ENCODE results near the gene CHRDL2. TPM values are rescaled to one million over a fixed set of nuclear protein-coding genes. Genes with fewer than 3 reads are reported as not detected.
A peak's percentile ranks its signal among the peaks of the same experiment; 100 is the strongest.

Gene CHRDL2
- total RNA-seq, 1 donor from 2014 or later, result not detected

DNA sequence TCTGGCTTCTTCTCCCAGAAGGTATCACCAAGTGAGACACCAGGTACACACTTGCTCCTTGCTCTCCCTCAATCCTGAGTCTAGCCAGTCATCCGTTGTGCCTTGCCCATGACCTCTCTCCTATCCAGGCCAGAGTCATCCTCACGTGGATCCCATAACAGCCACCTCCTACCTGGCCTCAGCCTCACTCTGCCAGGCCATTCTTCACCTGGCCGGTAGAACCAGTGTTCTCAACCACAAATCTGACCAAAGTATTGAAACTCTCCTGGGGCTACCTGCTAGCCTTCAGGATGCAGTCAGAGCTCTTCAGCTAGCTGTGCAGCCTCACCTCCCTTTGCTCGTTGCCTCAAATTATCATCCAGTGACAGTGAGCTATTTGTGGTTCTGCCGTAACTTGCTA lies 37.7 kb downstream of the CHRDL2 start:
- H3K27me3 ChIP-seq (ENCODE audit: control insufficient read depth, insufficient read depth, low read length), result no peaks in the 10 kb centered on the region
- H3K4me3 ChIP-seq (ENCODE audit: low read depth, low read length), result no peak overlapping the region
- FAIRE-seq (no peak), DNase-seq (ENCODE audit: low read depth) (no peak)
- H3K36me3 ChIP-seq (ENCODE audit: control insufficient read depth, insufficient read depth, low read length), result no peaks in the 10 kb centered on the region
- TF ChIP-seq, protein P1, sequence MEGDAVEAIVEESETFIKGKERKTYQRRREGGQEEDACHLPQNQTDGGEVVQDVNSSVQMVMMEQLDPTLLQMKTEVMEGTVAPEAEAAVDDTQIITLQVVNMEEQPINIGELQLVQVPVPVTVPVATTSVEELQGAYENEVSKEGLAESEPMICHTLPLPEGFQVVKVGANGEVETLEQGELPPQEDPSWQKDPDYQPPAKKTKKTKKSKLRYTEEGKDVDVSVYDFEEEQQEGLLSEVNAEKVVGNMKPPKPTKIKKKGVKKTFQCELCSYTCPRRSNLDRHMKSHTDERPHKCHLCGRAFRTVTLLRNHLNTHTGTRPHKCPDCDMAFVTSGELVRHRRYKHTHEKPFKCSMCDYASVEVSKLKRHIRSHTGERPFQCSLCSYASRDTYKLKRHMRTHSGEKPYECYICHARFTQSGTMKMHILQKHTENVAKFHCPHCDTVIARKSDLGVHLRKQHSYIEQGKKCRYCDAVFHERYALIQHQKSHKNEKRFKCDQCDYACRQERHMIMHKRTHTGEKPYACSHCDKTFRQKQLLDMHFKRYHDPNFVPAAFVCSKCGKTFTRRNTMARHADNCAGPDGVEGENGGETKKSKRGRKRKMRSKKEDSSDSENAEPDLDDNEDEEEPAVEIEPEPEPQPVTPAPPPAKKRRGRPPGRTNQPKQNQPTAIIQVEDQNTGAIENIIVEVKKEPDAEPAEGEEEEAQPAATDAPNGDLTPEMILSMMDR (IDR thresholded peaks at IDR 0.05; ENCODE audit: insufficient read depth, low read length, severe bottlenecking), result no peak

DNA sequence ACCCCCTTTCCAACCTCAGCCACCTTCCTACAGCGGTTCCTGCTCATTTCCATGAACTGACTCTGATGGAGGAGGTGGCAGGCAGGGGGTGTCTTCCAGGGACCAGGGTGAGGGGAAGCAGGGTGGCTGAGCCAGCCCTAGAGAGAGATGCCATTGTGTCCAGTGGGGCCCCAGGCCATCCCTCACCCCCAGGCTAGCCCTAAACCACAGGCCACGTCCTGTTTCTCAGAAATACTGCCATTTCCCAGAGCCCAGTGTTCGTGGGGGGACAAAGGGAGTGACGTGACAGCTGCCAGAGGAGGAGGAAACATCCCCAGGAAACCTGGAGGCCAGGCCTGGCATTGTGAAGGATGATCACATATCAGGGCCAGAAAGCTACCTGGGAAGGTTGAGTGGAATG lies 39.5 kb downstream of the CHRDL2 start:
- Histone ChIP-seq H3K36me3 (ENCODE audit: control insufficient read depth, insufficient read depth, low read length) (no peaks in the 10 kb centered on the region), H3K27me3 (ENCODE audit: control insufficient read depth, insufficient read depth, low read length) (no peaks in the 10 kb centered on the region), H3K4me3 (ENCODE audit: low read depth, low read length) (no peak overlapping the region)
- FAIRE-seq (no peak), DNase-seq (ENCODE audit: low read depth) (no peak)
- TF ChIP-seq, protein P1 (IDR thresholded peaks at IDR 0.05; ENCODE audit: insufficient read depth, low read length, severe bottlenecking), result no peak

DNA sequence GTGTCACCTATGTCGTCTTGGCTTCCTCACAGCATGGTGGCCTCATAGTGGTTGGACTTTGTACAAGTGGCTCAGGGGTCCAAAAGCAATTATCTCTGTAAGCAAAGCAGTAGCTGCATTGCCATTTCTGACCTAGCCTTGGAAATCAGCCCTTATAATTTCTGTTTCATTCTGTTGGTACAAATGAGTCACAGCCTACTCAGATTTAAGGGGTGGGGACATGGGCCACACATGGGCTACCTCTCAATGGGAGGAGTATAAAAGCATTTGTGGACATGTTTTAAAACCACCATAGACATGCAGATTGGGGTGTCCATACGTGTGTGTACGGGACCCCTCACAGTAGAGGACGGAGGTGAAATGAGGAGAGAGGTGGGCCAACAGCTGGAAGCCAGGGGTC lies 41.6 kb downstream of the CHRDL2 start:
- Histone ChIP-seq H3K27me3 (ENCODE audit: control insufficient read depth, insufficient read depth, low read length) (no peaks in the 10 kb centered on the region), H3K36me3 (ENCODE audit: control insufficient read depth, insufficient read depth, low read length) (no peaks in the 10 kb centered on the region), H3K4me3 (ENCODE audit: low read depth, low read length) (no peak overlapping the region)
- FAIRE-seq, result peak; percentile 32
- peak; percentile 75 for DNase-seq (ENCODE audit: low read depth)
- TF ChIP-seq, protein P1 (IDR thresholded peaks at IDR 0.05; ENCODE audit: insufficient read depth, low read length, severe bottlenecking), result no peak

DNA sequence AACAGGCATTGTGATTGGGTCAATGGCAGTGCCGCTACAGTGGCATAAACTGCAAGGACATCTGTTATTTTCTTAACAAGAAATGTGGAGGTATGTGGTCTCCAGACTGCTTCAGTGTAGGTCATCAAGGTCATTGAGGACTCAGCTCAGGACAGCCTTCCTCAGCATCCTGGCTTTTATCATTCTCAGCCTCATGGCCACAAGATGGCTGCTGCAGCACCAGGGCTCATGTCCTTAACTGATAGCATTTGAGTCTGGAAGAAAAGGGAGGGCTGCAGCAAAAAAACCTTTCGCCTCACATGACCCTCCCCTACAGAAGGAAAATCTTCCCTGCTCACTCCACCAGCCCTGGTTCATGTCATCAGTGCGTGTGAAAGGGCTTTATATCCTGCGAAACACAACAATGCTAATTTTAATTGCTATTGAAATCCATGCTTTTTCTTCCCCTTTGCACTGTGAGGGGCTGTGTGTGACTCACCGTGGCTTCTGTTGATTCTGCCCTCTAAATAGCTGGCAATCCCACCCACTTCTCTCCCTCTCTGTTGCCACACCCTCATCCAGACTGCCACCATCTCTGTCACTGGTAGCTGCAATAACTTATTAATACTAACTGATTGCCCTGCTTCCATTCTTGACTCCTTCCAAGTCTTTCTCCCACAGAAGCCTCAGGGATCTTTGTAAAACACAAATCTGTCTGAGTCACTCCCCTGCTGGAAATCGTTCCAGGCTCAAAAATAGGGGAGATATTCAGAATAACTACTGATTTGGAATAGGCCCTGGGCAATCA lies 43.8 kb downstream of the CHRDL2 start:
- FAIRE-seq (no peak), DNase-seq (ENCODE audit: low read depth) (no peak)
- TF ChIP-seq, protein P1 (IDR thresholded peaks at IDR 0.05; ENCODE audit: insufficient read depth, low read length, severe bottlenecking), result no peak
- no peak overlapping the region for H3K4me3 ChIP-seq (ENCODE audit: low read depth, low read length)
- H3K36me3 ChIP-seq (ENCODE audit: control insufficient read depth, insufficient read depth, low read length), result no peaks in the 10 kb centered on the region
- H3K27me3 ChIP-seq (ENCODE audit: control insufficient read depth, insufficient read depth, low read length), result no peaks in the 10 kb centered on the region

DNA sequence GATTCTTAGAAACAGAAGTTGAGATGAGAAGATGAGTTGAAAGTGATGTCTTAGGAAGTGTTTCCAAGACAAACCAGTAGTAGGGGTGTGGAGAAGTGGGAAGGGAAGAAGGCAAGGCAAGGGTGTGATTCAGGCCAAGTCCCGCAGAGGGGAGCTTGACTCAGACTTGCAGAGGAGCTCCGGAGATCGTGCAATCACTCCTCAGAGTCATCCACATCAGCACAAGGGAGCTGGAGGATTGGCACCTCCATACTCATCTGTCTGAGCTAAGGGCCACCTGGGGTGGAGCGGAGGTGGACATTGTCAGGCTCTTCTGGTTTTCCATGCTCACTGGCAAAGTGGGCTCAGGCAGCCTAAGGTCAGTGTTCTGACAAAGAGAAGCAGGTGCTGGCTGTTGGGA lies 44.4 kb downstream of the CHRDL2 start:
- FAIRE-seq (peak; percentile 50), DNase-seq (ENCODE audit: low read depth) (peak; percentile 63)
- Histone ChIP-seq H3K27me3 (ENCODE audit: control insufficient read depth, insufficient read depth, low read length) (no peaks in the 10 kb centered on the region), H3K4me3 (ENCODE audit: low read depth, low read length) (no peak overlapping the region), H3K36me3 (ENCODE audit: control insufficient read depth, insufficient read depth, low read length) (no peaks in the 10 kb centered on the region)
- TF ChIP-seq, protein P1 (IDR thresholded peaks at IDR 0.05; ENCODE audit: insufficient read depth, low read length, severe bottlenecking), result no peak

DNA sequence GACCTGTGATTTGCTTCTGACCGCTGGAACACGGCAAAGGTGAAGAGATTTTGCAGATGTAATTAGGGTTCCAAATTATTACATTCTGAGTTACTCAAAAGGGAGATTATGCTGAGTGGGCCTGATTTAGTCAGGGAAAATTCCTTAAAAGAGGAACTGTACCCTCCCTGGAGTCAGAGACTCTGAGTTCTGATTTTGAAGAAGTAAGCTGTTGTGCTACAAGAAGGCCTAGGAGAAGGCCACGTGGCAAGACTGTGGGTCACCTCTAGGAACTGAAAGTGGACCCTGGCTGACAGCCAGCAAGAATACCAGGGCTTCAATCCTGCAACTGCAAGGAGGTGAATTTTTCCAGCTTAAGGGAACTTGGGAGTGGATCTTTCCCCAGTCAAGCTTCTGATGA lies 45.3 kb downstream of the CHRDL2 start:
- no peak for DNase-seq (ENCODE audit: low read depth)
- FAIRE-seq, result no peak
- Histone ChIP-seq H3K36me3 (ENCODE audit: control insufficient read depth, insufficient read depth, low read length) (no peaks in the 10 kb centered on the region), H3K27me3 (ENCODE audit: control insufficient read depth, insufficient read depth, low read length) (no peaks in the 10 kb centered on the region), H3K4me3 (ENCODE audit: low read depth, low read length) (no peak overlapping the region)
- TF ChIP-seq, protein P1 (IDR thresholded peaks at IDR 0.05; ENCODE audit: insufficient read depth, low read length, severe bottlenecking), result no peak

Data from bronchial epithelial cell (primary cell).